ENCODE results near the gene TWNK. TPM values are rescaled to one million over a fixed set of nuclear protein-coding genes. Genes with fewer than 3 reads are reported as not detected.
A peak's percentile ranks its signal among the peaks of the same experiment; 100 is the strongest.

Gene TWNK
- total RNA-seq, 1 donor = 3.3 TPM

DNA sequence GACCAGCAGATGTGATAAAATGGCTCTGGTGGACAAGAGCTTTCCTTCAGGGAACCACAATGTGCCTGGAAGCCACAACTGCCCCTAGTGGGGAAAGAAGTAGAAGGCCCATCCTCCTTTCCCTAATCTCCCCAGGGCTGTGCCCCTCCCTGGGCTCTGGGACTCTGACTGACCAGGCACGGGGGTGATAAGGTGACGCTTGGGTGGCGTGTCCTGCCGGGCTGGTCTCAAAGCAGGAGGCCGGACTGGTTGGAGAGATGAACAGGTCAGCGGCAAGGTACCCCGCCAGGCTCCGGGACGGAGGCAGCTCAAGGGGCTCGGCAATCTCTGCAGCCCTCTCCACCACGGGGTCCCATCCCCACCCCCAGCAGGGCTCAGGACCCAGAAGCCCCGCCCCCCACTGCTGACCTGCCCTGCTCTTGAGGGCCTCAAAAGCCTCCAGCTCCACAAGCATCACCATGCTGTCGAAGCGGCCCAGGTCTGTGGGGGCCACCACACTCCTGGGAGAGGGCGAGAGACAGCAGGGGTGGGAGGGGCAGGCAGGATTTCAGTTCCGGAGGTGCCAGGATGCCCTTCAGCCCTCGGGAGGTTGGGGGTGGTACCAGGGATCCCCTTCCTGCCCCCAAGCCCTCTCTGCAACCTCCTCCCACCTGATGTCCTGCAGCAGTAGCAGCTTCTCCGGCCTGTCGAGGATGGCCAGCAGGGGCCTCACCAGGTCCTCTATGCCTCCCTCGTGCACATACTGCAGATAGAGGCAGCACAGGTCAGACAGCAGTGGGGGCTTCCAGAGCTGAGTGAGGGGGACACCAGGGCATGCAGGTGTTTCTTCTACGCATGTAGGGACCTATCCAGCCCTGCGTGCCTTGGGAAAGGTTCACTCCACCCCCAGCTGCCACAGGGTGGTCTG lies 24.4 kb downstream of the TWNK start:
- peak; percentile 93 for DNase-seq (ENCODE audit: insufficient read length, low spot score, missing footprints)
- Histone ChIP-seq H3K27me3 (ENCODE audit: insufficient read depth, low read length) (no peaks in the 10 kb centered on the region), H3K4me3 (ENCODE audit: insufficient read depth, low read length) (no peak overlapping the region), H3K4me2 (ENCODE audit: insufficient read depth, low read length) (no peak overlapping the region), H3K9me3 (ENCODE audit: low read depth, low read length) (no peaks in the 10 kb centered on the region), H4K20me1 (ENCODE audit: insufficient read depth, low read length) (peaks cover 5% of the 10 kb centered on the region), H3K27ac (ENCODE audit: low read depth, low read length) (no peak overlapping the region), H3K36me3 (ENCODE audit: insufficient read depth, low read length) (peaks cover 4% of the 10 kb centered on the region), H2AFZ (ENCODE audit: low read length) (no peak overlapping the region), H3K4me1 (ENCODE audit: insufficient read depth, low read length) (peaks cover 36% of the 10 kb centered on the region), H3K79me2 (ENCODE audit: insufficient read depth, low read length) (no peaks in the 10 kb centered on the region)
- TF ChIP-seq, protein P1, sequence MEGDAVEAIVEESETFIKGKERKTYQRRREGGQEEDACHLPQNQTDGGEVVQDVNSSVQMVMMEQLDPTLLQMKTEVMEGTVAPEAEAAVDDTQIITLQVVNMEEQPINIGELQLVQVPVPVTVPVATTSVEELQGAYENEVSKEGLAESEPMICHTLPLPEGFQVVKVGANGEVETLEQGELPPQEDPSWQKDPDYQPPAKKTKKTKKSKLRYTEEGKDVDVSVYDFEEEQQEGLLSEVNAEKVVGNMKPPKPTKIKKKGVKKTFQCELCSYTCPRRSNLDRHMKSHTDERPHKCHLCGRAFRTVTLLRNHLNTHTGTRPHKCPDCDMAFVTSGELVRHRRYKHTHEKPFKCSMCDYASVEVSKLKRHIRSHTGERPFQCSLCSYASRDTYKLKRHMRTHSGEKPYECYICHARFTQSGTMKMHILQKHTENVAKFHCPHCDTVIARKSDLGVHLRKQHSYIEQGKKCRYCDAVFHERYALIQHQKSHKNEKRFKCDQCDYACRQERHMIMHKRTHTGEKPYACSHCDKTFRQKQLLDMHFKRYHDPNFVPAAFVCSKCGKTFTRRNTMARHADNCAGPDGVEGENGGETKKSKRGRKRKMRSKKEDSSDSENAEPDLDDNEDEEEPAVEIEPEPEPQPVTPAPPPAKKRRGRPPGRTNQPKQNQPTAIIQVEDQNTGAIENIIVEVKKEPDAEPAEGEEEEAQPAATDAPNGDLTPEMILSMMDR (IDR thresholded peaks at IDR 0.05; ENCODE audit: extremely low read depth, low read depth, low read length) = peak; percentile 46

DNA sequence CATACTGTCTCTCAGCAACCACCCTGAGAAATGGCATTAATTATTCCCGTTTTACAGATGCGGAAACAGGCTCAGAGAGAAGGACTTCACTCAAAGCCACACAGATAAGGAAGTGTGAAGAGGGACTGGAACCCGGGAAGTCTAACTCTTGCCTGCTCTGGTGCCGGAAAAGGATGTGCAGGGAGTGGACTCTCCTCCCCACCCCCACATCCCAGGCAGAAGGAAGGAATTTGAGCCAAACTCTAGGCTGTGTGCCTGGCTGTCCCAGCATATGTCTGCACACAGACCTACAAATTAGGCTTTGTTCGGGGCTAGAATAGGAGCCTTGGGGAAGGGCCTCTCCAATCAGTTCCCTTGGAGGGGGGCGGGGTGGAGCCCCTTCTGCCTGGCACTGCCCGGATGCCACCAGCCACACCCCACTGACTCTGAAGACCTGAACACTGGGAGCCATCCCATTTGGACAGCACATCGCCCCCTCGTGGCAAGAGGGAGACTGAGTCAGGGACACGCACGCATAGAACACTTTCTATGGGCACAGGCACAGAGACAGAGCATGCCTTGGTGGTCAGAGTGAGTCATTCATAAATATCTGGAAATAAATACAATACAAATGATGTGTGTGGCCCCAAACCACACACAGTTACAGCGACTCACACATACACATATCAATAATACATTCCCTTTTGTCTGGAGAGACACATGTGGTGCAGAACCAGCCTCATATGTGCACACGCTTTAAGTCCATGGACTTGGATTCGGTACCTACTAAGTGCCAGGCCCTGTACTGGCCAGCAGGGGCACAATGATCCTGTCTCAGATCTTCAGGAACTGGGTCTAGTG lies 25.4 kb downstream of the TWNK start:
- H3K4me1 ChIP-seq (ENCODE audit: insufficient read depth, low read length) = peaks cover 32% of the 10 kb centered on the region
- H3K4me2 ChIP-seq (ENCODE audit: insufficient read depth, low read length) = peak overlapping the region; percentile 69

DNA sequence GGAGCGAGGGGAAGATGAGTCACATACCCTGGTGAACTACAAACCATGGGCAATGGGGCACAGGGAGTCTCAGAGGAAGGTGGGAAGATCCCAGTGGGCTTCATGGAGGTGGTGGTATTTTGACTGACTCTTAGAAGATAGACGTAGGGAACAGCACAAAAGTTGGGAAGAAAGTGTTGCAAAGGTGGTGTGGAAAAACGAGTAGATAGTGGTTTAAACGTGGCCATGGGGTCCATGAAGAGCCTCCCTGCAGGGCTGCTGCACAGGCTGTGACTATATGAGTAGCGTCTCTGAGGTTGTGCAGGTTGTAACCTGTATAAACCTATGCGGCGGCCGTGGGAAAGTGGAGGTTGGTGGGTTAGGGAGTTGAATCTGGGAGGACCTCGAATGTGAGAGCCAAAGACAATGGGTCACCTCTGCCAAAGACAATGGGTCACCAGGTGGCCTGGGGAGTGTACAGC lies 26.1 kb downstream of the TWNK start:
- Histone ChIP-seq H2AFZ (ENCODE audit: low read length) (no peak overlapping the region), H4K20me1 (ENCODE audit: insufficient read depth, low read length) (no peaks in the 10 kb centered on the region), H3K4me2 (ENCODE audit: insufficient read depth, low read length) (peak overlapping the region; percentile 69), H3K4me3 (ENCODE audit: insufficient read depth, low read length) (peak overlapping the region; percentile 9), H3K27ac (ENCODE audit: low read depth, low read length) (peak overlapping the region; percentile 45), H3K4me1 (ENCODE audit: insufficient read depth, low read length) (peaks cover 27% of the 10 kb centered on the region), H3K36me3 (ENCODE audit: insufficient read depth, low read length) (no peaks in the 10 kb centered on the region), H3K9me3 (ENCODE audit: low read depth, low read length) (no peaks in the 10 kb centered on the region), H3K79me2 (ENCODE audit: insufficient read depth, low read length) (no peaks in the 10 kb centered on the region), H3K27me3 (ENCODE audit: insufficient read depth, low read length) (no peaks in the 10 kb centered on the region)
- TF ChIP-seq, protein P1 (IDR thresholded peaks at IDR 0.05; ENCODE audit: extremely low read depth, low read depth, low read length) = no peak
- DNase-seq (ENCODE audit: insufficient read length, low spot score, missing footprints) = no peak

More for the DNA sequence above, 25.4 kb downstream of the TWNK start:
- TF ChIP-seq, protein P1 (IDR thresholded peaks at IDR 0.05; ENCODE audit: extremely low read depth, low read depth, low read length) = peak; percentile 97
- H4K20me1 ChIP-seq (ENCODE audit: insufficient read depth, low read length) = no peaks in the 10 kb centered on the region
- H2AFZ ChIP-seq (ENCODE audit: low read length) = peak overlapping the region; percentile 66
- H3K27me3 ChIP-seq (ENCODE audit: insufficient read depth, low read length) = no peaks in the 10 kb centered on the region
- no peaks in the 10 kb centered on the region for H3K79me2 ChIP-seq (ENCODE audit: insufficient read depth, low read length)
- no peaks in the 10 kb centered on the region for H3K9me3 ChIP-seq (ENCODE audit: low read depth, low read length)
- H3K36me3 ChIP-seq (ENCODE audit: insufficient read depth, low read length) = no peaks in the 10 kb centered on the region
- peak; percentile 99 for DNase-seq (ENCODE audit: insufficient read length, low spot score, missing footprints)
- H3K27ac ChIP-seq (ENCODE audit: low read depth, low read length) = peak overlapping the region; percentile 45
- H3K4me3 ChIP-seq (ENCODE audit: insufficient read depth, low read length) = peak overlapping the region; percentile 9

Measured in osteoblast (primary cell).